HepG2 (cell line): Measurements from ENCODE around the gene SPATA25. TPM values are rescaled to one million over a fixed set of nuclear protein-coding genes. Genes with fewer than 3 reads are reported as not detected.
A peak's percentile ranks its signal among the peaks of the same experiment; 100 is the strongest.

Experiments
- ARNTL ChIP-seq: sonication (generic); formaldehyde crosslinking; IDR thresholded peaks from 2 replicates; pipeline ENCODE4 v1.4.0; 2020; ENCODE audit warnings: mild to moderate bottlenecking, missing genetic modification reagents
- CBX2 ChIP-seq, 2 experiments: fragments of 200-600 bp in 1 of 2; sonication (generic); formaldehyde crosslinking in 1 of 2; IDR thresholded peaks; 2 replicates each; pipeline versions ENCODE4 v1.7.0 to v1.8.1; 2018 to 2022; ENCODE audit warnings: low read depth in 2 of 2, low read length in 1 of 2, mild to moderate bottlenecking in 1 of 2, missing genetic modification reagents in 1 of 2
- NR3C1 ChIP-seq: sonication (generic); formaldehyde crosslinking; IDR thresholded peaks from 2 replicates; pipeline ENCODE4 v1.4.0; 2020; ENCODE audit warnings: missing genetic modification reagents
- ONECUT2 ChIP-seq: sonication (generic); formaldehyde crosslinking; IDR thresholded peaks from 2 replicates; pipeline ENCODE4 v1.4.0; 2020; ENCODE audit warnings: missing genetic modification reagents
- REPIN1 ChIP-seq: sonication (generic); formaldehyde crosslinking; IDR thresholded peaks from 2 replicates; pipeline ENCODE4 v1.8.0; 2022; ENCODE audit warnings: missing genetic modification reagents, low read depth, mild to moderate bottlenecking, borderline replicate concordance
- SMAD1 ChIP-seq: sonication (generic); formaldehyde crosslinking; IDR thresholded peaks from 2 replicates; pipeline ENCODE4 v1.4.0; 2020; ENCODE audit warnings: missing genetic modification reagents, low read depth, mild to moderate bottlenecking, borderline replicate concordance
- ZMYM3 ChIP-seq: sonication (generic); formaldehyde crosslinking; IDR thresholded peaks from 2 replicates; pipeline ENCODE4 v1.5.1; 2020; ENCODE audit warnings: mild to moderate bottlenecking, missing genetic modification reagents
- ZNF256 ChIP-seq: sonication (generic); formaldehyde crosslinking; conservative IDR thresholded peaks from 2 replicates; pipeline ENCODE4 v1.4.0; 2020; ENCODE audit warnings: missing genetic modification reagents
- ZNF460 ChIP-seq: sonication (generic); formaldehyde crosslinking; IDR thresholded peaks from 2 replicates; pipeline ENCODE4 v1.5.1; 2020; ENCODE audit warnings: missing genetic modification reagents, mild to moderate bottlenecking, borderline replicate concordance
- ZNF605 ChIP-seq: sonication (generic); formaldehyde crosslinking; IDR thresholded peaks from 2 replicates; pipeline ENCODE4 v1.8.0; 2022; ENCODE audit warnings: mild to moderate bottlenecking, missing genetic modification reagents
- polyA plus RNA-seq, 8 experiments: library from polyadenylated mRNA; depleted of rRNA in 3 of 8; stranded (reverse) in 7 of 8; unstranded in 1 of 8; fragments of >200 nt; fragmentation: Illumina TruSeq in 4 of 8; extraction: Trizol in 4 of 8; gene quantifications; 2 replicates each; pipeline versions ENCODE4 v1.2.1 to v1.2.3, GENCODE V29; 2011 to 2016; ENCODE audit warnings: low read depth in 4 of 8, missing spikeins in 1 of 8, mixed read lengths in 1 of 8; ENCODE audit not compliant: insufficient read depth in 1 of 8
- total RNA-seq, 5 experiments: library from RNA; depleted of rRNA; stranded (reverse); fragments of >200 nt; fragmentation: Illumina TruSeq; extraction: Trizol; gene quantifications; 2 replicates each; pipeline ENCODE4 v1.2.3, GENCODE V29; 2016; ENCODE audit warnings: low read depth in 1 of 5
- TF ChIP-seq, protein P1 (sequence below): sonication (generic); formaldehyde crosslinking; IDR thresholded peaks from 2 replicates; pipeline ENCODE4 v1.8.1; 2023; ENCODE audit warnings: mild to moderate bottlenecking, missing genetic modification reagents
- TF ChIP-seq, protein P2 (sequence below): sonication (generic); formaldehyde crosslinking; IDR thresholded peaks from 2 replicates; pipeline ENCODE4 v1.8.0; 2022; ENCODE audit warnings: mild to moderate bottlenecking, missing genetic modification reagents, moderate library complexity
- TF ChIP-seq, protein P3 (sequence below): sonication (generic); formaldehyde crosslinking; IDR thresholded peaks from 2 replicates; pipeline ENCODE4 v1.4.0; 2020; ENCODE audit warnings: missing genetic modification reagents, borderline replicate concordance
- TF ChIP-seq, protein P4 (sequence below): sonication (generic); formaldehyde crosslinking; IDR thresholded peaks from 2 replicates; pipeline ENCODE4 v1.8.1; 2023; ENCODE audit warnings: missing genetic modification reagents, mild to moderate bottlenecking, borderline replicate concordance
- TF ChIP-seq, protein P5 (sequence below): IDR thresholded peaks from 2 replicates; pipeline ENCODE4 v1.6.1; 2012; ENCODE audit warnings: low read length, improper control_type of control experiment
- TF ChIP-seq, protein P6 (sequence below): sonication (generic); formaldehyde crosslinking; IDR thresholded peaks from 2 replicates; pipeline ENCODE4 v1.8.1; 2022; ENCODE audit warnings: mild to moderate bottlenecking, missing genetic modification reagents

Gene SPATA25
- total and polyA plus RNA-seq, 2 of the 13 experiments (the other 11 are each of a cell fraction or from before 2014, with no cell fraction given): 4.8 to 7.6 TPM

DNA sequence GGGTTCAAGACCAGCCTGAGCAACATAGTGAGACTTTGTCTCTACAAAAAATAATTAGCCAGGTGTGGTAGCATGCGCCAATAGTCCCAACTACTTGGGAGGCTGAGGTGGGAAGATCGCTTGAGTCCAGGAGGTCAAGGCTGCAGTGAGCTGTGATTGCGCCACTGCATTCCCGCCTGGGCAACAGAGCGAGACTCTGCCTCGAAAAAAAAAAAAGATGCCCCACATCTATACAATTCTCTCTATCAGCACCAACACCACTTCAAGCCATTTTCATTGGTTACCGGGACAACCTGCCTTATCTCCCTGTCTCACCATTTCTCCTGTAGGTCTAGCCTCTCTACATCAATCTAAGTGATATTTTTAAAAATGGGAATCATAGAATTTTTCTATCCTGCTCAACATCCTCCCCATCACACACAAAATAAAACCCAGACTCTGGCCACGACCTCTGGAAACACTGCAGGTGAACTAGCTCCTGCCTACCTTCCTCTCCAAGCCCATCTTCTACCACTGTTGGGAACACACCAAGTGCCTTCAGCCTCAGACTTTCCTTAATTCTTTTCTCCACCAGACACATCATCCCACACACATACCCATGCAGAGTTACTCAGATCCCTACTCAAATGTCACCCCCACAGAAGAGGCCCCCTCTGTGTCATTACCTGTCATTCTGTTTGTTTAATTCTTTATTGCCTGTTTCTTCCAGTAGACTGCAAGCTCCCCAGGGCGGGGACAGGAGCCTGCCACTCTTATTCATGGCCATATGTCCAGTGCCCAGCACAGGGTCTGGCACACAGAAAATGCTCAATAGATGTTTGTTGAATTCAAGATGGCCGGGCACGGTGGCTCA lies 34.1 kb upstream of the SPATA25 start (continued):
- TF ChIP-seq, protein P1, sequence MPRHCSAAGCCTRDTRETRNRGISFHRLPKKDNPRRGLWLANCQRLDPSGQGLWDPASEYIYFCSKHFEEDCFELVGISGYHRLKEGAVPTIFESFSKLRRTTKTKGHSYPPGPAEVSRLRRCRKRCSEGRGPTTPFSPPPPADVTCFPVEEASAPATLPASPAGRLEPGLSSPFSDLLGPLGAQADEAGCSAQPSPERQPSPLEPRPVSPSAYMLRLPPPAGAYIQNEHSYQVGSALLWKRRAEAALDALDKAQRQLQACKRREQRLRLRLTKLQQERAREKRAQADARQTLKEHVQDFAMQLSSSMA (CRISPR knock-in tag): no peak
- TF ChIP-seq, protein P2, sequence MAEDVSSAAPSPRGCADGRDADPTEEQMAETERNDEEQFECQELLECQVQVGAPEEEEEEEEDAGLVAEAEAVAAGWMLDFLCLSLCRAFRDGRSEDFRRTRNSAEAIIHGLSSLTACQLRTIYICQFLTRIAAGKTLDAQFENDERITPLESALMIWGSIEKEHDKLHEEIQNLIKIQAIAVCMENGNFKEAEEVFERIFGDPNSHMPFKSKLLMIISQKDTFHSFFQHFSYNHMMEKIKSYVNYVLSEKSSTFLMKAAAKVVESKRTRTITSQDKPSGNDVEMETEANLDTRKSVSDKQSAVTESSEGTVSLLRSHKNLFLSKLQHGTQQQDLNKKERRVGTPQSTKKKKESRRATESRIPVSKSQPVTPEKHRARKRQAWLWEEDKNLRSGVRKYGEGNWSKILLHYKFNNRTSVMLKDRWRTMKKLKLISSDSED (CRISPR knock-in tag): no peak
- TF ChIP-seq, protein P3, sequence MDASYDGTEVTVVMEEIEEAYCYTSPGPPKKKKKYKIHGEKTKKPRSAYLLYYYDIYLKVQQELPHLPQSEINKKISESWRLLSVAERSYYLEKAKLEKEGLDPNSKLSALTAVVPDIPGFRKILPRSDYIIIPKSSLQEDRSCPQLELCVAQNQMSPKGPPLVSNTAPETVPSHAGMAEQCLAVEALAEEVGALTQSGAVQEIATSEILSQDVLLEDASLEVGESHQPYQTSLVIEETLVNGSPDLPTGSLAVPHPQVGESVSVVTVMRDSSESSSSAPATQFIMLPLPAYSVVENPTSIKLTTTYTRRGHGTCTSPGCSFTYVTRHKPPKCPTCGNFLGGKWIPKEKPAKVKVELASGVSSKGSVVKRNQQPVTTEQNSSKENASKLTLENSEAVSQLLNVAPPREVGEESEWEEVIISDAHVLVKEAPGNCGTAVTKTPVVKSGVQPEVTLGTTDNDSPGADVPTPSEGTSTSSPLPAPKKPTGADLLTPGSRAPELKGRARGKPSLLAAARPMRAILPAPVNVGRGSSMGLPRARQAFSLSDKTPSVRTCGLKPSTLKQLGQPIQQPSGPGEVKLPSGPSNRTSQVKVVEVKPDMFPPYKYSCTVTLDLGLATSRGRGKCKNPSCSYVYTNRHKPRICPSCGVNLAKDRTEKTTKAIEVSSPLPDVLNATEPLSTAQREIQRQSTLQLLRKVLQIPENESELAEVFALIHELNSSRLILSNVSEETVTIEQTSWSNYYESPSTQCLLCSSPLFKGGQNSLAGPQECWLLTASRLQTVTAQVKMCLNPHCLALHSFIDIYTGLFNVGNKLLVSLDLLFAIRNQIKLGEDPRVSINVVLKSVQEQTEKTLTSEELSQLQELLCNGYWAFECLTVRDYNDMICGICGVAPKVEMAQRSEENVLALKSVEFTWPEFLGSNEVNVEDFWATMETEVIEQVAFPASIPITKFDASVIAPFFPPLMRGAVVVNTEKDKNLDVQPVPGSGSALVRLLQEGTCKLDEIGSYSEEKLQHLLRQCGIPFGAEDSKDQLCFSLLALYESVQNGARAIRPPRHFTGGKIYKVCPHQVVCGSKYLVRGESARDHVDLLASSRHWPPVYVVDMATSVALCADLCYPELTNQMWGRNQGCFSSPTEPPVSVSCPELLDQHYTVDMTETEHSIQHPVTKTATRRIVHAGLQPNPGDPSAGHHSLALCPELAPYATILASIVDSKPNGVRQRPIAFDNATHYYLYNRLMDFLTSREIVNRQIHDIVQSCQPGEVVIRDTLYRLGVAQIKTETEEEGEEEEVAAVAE (CRISPR knock-in tag): no peak
- TF ChIP-seq, protein P4, sequence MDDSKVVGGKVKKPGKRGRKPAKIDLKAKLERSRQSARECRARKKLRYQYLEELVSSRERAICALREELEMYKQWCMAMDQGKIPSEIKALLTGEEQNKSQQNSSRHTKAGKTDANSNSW (CRISPR knock-in tag): no peak
- TF ChIP-seq ZNF605 (CRISPR knock-in tag) (no peak), NR3C1 (CRISPR knock-in tag) (no peak), ZNF256 (CRISPR knock-in tag) (no peak), ZNF460 (no peak), ARNTL (CRISPR knock-in tag) (peak; percentile 33; the same call in 1 of the 2 replicates), ONECUT2 (CRISPR knock-in tag) (no peak), CBX2 (IDR thresholded peaks at IDR 0.05; ENCODE audit: low read depth, low read length) (no peak), CBX2 (CRISPR knock-in tag; IDR thresholded peaks at IDR 0.05; ENCODE audit: low read depth) (no peak), SMAD1 (CRISPR knock-in tag) (no peak), REPIN1 (no peak), ZMYM3 (CRISPR knock-in tag) (peak; percentile 96)
- TF ChIP-seq, protein P5, sequence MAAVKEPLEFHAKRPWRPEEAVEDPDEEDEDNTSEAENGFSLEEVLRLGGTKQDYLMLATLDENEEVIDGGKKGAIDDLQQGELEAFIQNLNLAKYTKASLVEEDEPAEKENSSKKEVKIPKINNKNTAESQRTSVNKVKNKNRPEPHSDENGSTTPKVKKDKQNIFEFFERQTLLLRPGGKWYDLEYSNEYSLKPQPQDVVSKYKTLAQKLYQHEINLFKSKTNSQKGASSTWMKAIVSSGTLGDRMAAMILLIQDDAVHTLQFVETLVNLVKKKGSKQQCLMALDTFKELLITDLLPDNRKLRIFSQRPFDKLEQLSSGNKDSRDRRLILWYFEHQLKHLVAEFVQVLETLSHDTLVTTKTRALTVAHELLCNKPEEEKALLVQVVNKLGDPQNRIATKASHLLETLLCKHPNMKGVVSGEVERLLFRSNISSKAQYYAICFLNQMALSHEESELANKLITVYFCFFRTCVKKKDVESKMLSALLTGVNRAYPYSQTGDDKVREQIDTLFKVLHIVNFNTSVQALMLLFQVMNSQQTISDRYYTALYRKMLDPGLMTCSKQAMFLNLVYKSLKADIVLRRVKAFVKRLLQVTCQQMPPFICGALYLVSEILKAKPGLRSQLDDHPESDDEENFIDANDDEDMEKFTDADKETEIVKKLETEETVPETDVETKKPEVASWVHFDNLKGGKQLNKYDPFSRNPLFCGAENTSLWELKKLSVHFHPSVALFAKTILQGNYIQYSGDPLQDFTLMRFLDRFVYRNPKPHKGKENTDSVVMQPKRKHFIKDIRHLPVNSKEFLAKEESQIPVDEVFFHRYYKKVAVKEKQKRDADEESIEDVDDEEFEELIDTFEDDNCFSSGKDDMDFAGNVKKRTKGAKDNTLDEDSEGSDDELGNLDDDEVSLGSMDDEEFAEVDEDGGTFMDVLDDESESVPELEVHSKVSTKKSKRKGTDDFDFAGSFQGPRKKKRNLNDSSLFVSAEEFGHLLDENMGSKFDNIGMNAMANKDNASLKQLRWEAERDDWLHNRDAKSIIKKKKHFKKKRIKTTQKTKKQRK: no peak
- TF ChIP-seq, protein P6, sequence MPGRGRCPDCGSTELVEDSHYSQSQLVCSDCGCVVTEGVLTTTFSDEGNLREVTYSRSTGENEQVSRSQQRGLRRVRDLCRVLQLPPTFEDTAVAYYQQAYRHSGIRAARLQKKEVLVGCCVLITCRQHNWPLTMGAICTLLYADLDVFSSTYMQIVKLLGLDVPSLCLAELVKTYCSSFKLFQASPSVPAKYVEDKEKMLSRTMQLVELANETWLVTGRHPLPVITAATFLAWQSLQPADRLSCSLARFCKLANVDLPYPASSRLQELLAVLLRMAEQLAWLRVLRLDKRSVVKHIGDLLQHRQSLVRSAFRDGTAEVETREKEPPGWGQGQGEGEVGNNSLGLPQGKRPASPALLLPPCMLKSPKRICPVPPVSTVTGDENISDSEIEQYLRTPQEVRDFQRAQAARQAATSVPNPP (CRISPR knock-in tag): no peak
